ENCODE results near the gene EML4. TPM values are rescaled to one million over a fixed set of nuclear protein-coding genes. Genes with fewer than 3 reads are reported as not detected.

Gene EML4
- total RNA-seq, 1 experiment from 2014 or later, result 38.3 TPM

- H3K79me2 ChIP-seq (ENCODE audit: low read length), result peaks cover 62% of the 10 kb centered on the region
- H3K9me2 ChIP-seq (replicated peaks; ENCODE audit: low read length), result no peaks in the 10 kb centered on the region
- no peaks in the 10 kb centered on the region for H3K36me3 ChIP-seq (ENCODE audit: low read depth, low read length)
- no peaks in the 10 kb centered on the region for H3F3A ChIP-seq (ENCODE audit: low read length, unreplicated experiment)
- ChIA-PET POLR2A (ENCODE audit: unreplicated experiment) (no interaction called here), CTCF (no interaction called here)
- H3K9ac ChIP-seq (ENCODE audit: low read length), result peak overlapping the region; percentile 83
- H4K20me1 ChIP-seq (ENCODE audit: low read length), result peaks cover 6% of the 10 kb centered on the region; the same call in 1 of the 2 replicates
- TF ChIP-seq EZH2 (IDR thresholded peaks at IDR 0.05; ENCODE audit: low read length, unreplicated experiment) (no peak), EZH2phosphoT487 (IDR thresholded peaks at IDR 0.05; ENCODE audit: borderline replicate concordance, low read length) (no peak), CTCF (conservative IDR thresholded peaks at IDR 0.05; ENCODE audit: low read depth, low read length) (no peak)
- DNase-seq, result no peak
- no peak overlapping the region for H2AFZ ChIP-seq (ENCODE audit: low read length)
- no peak for ATAC-seq
- H3K4me3 ChIP-seq (ENCODE audit: low read length), result peak overlapping the region; percentile 82
- peaks cover 26% of the 10 kb centered on the region for H3K4me1 ChIP-seq (ENCODE audit: insufficient read depth, low read length)
- no peaks in the 10 kb centered on the region for H3K27me3 ChIP-seq (ENCODE audit: low read length)
- no TSS peak for BruUV-seq (replicated peaks)
- H3K4me2 ChIP-seq (ENCODE audit: low read length), result peak overlapping the region; percentile 93
- intact Hi-C loops (cut with micrococcal nuclease), result no loop called here
- no peak overlapping the region for H3K27ac ChIP-seq (ENCODE audit: low read length)
- no peaks in the 10 kb centered on the region for H3K9me3 ChIP-seq (ENCODE audit: low read length)
Observed at GRCh38 chr2:42170619-42171395, 1.7 kb downstream of the EML4 start.

DNA sequence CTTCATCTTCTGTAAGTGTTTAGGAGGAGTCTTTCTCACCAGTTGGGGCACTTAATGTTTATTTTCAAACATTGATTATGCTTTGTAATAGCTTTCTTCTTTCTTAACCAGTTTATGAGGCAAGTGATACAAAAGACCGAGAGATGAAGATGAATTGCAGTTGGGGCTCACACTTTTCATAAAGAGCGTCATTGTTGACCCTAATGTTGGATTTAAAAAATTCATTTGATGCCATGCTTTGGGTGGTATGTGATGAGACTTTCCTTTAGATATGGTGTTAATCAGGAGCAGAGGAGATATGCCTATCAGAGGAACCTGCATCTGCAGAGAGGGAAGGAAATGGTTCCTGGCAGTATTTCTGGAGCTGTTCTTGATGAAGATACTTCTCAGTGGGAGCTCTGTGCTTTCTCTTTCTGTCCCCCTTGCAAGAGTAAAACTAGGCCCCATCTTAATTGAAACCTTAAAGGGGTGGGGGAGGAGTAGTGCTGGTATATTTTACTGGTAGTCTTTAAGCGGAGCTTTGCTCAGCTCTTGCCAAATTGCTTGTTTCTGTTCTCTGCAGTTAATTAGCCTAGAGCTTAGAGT is 2.3 kb downstream of the EML4 start:
- Histone ChIP-seq H3K36me3 (ENCODE audit: low read depth, low read length) (no peaks in the 10 kb centered on the region), H3K4me2 (ENCODE audit: low read length) (peak overlapping the region; percentile 93), H2AFZ (ENCODE audit: low read length) (no peak overlapping the region), H3K27me3 (ENCODE audit: low read length) (no peaks in the 10 kb centered on the region), H3K27ac (ENCODE audit: low read length) (no peak overlapping the region), H3K9ac (ENCODE audit: low read length) (no peak overlapping the region), H3K79me2 (ENCODE audit: low read length) (peaks cover 69% of the 10 kb centered on the region), H3K4me1 (ENCODE audit: insufficient read depth, low read length) (peaks cover 26% of the 10 kb centered on the region), H3K4me3 (ENCODE audit: low read length) (peak overlapping the region; percentile 82), H3K9me3 (ENCODE audit: low read length) (no peaks in the 10 kb centered on the region), H3K9me2 (replicated peaks; ENCODE audit: low read length) (no peaks in the 10 kb centered on the region), H3F3A (ENCODE audit: low read length, unreplicated experiment) (no peaks in the 10 kb centered on the region), H4K20me1 (ENCODE audit: low read length) (peaks cover 6% of the 10 kb centered on the region; the same call in 1 of the 2 replicates)
- TF ChIP-seq EZH2phosphoT487 (IDR thresholded peaks at IDR 0.05; ENCODE audit: borderline replicate concordance, low read length) (no peak), CTCF (conservative IDR thresholded peaks at IDR 0.05; ENCODE audit: low read depth, low read length) (no peak), EZH2 (IDR thresholded peaks at IDR 0.05; ENCODE audit: low read length, unreplicated experiment) (no peak)
- intact Hi-C loops (cut with micrococcal nuclease), result no loop called here
- CTCF ChIA-PET, result no interaction called here
- DNase-seq (no peak), ATAC-seq (no peak)
- no TSS peak for BruUV-seq (replicated peaks)
- POLR2A ChIA-PET (ENCODE audit: unreplicated experiment), result interaction anchor here (0.5 kb wide), 1 partner anchor 68 kb away, joined by 4 read pairs; no protein-coding TSS in a partner anchor

DNA sequence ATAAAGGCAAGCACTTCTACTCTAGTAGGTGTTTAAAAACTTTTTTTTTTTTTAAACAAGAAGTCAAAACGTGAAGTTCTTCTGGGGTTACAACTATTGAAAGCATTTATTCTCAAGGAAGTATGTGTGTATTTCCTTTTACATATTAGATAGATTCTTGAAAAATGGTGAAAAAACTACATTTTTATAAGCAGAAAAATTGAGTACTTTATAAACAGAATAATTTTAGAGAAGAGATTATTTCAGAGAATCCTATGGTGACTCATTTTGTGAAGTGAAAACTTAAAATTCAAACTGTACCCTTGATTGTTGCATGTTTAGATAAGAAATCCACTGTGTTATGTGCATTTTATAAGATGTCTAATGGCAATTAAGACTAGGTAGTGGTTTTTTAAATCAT is 2.9 kb downstream of the EML4 start:
- Histone ChIP-seq H3K9ac (ENCODE audit: low read length) (no peak overlapping the region), H3K4me3 (ENCODE audit: low read length) (peak overlapping the region; percentile 82; the same call in 1 of the 2 replicates), H3K9me3 (ENCODE audit: low read length) (no peaks in the 10 kb centered on the region), H3K36me3 (ENCODE audit: low read depth, low read length) (no peaks in the 10 kb centered on the region), H2AFZ (ENCODE audit: low read length) (no peak overlapping the region), H3K27ac (ENCODE audit: low read length) (no peak overlapping the region), H4K20me1 (ENCODE audit: low read length) (peaks cover 6% of the 10 kb centered on the region; the same call in 1 of the 2 replicates), H3K4me2 (ENCODE audit: low read length) (peak overlapping the region; percentile 93), H3K4me1 (ENCODE audit: insufficient read depth, low read length) (peaks cover 26% of the 10 kb centered on the region), H3K79me2 (ENCODE audit: low read length) (peaks cover 74% of the 10 kb centered on the region), H3K9me2 (replicated peaks; ENCODE audit: low read length) (no peaks in the 10 kb centered on the region), H3K27me3 (ENCODE audit: low read length) (no peaks in the 10 kb centered on the region), H3F3A (ENCODE audit: low read length, unreplicated experiment) (no peaks in the 10 kb centered on the region)
- ChIA-PET POLR2A (ENCODE audit: unreplicated experiment) (no interaction called here), CTCF (no interaction called here)
- TF ChIP-seq EZH2phosphoT487 (IDR thresholded peaks at IDR 0.05; ENCODE audit: borderline replicate concordance, low read length) (no peak), CTCF (conservative IDR thresholded peaks at IDR 0.05; ENCODE audit: low read depth, low read length) (no peak), EZH2 (IDR thresholded peaks at IDR 0.05; ENCODE audit: low read length, unreplicated experiment) (no peak)
- DNase-seq, result no peak
- intact Hi-C loops (cut with micrococcal nuclease), result no loop called here
- BruUV-seq (replicated peaks), result no TSS peak
- no peak for ATAC-seq
